OCI-LY7 (cell line): Measurements from ENCODE around the gene VIPR2.

Source experiments
- CTCF ChIP-seq: fragments of 200-600 bp; sonication (generic); conservative IDR thresholded peaks from 2 replicates; pipeline ENCODE4 v1.5.1; 2014; ENCODE audit warnings: mild to moderate bottlenecking, antibody characterized with exemption, low read length, moderate library complexity, mixed read lengths
- EZH2phosphoT487 ChIP-seq: fragments of 200-600 bp; sonication (generic); IDR thresholded peaks from 2 replicates; pipeline ENCODE4 v1.6.1; 2018; ENCODE audit warnings: low read depth, borderline replicate concordance, mild to moderate bottlenecking, mixed run types, antibody characterized with exemption, low read length, moderate library complexity, mixed read lengths

DNA sequence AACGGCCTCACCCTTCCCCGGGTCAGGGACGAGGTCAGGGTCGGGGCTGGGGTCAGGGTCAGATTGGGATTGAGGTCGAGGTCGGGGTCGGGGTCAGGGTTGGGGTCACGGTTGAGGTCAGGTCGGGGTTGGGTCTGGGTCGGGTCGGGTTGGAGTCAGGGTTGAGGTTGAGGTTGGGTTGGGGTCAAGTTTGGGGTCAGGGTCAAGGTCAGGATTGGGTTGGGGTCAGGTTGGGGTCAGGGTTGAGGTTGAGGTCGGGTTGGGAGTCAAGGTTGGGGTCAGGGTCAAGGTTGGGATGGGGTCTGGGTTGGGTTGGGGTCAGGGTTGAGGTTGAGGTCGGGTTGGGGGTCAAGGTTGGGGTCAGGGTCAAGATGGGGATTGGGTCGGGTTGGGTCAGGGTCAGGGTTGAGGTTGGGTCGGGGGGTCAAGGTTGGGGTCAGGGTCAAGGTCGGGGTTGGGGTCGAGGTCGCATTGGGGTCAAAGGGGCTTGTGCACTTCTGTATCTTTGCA is 131.4 kb downstream of the VIPR2 start:
- TF ChIP-seq CTCF (no peak), EZH2phosphoT487 (no peak)
